GM12878 (cell line): ENCODE results near the gene IFI30. TPM values are rescaled to one million over a fixed set of nuclear protein-coding genes. Genes with fewer than 3 reads are reported as not detected.

Source experiments
- ATAC-seq: fragments of 200-7000 bp; cut with Tn5 transposase; 3 replicates; pipeline ENCODE4 v1.9.1; 2020; ENCODE audit warnings: mild to moderate bottlenecking, moderate library complexity
- BruUV-seq: library from RNA; stranded (reverse); fragments of 400-500 nt; replicated peaks from 2 replicates; lab custom pipeline; 2021; lab: Mats Ljungman, UMichigan
- CTCF ChIA-PET: fragments of 300-600 bp; sonication (Branson Sonifier 250); formaldehyde crosslinking; extraction: SDS; loops from one replicate; lab custom pipeline; 2021; ENCODE audit warnings: inconsistent platforms; lab: Yijun Ruan, JAX
- POLR2A ChIA-PET: fragments of 350-600 bp; formaldehyde crosslinking; extraction: SDS; loops from one replicate; lab custom pipeline; 2021; ENCODE audit warnings: inconsistent platforms; lab: Charles Lee
- RAD21 ChIA-PET: fragments of 300-600 bp; sonication (Branson Sonifier 250); formaldehyde crosslinking; loops from one replicate; lab custom pipeline; 2023; ENCODE audit warnings: antibody characterized with exemption; ENCODE audit not compliant: unreplicated experiment; lab: Charles Lee
- SMC1A ChIA-PET: fragments of 300-600 bp; sonication (Branson Sonifier 250); formaldehyde crosslinking; loops from one replicate; lab custom pipeline; 2023; ENCODE audit not compliant: unreplicated experiment, uncharacterized antibody; lab: Charles Lee
- DNase-seq: peaks from one replicate; pipeline ENCODE4 v3.0.0-alpha.2; 2011; ENCODE audit warnings: low read depth, low spot score
- FAIRE-seq: peaks from 3 replicates; lab custom pipeline; 2011; peaks lifted over from hg19 to GRCh38; lab: Jason Lieb, UNC
- H2AFZ ChIP-seq: 2 replicates; pipeline ENCODE4 v1.6.0; 2011; ENCODE audit warnings: low read depth, low read length, control low read depth; ENCODE audit not compliant: control insufficient read depth
- H3K27ac ChIP-seq: 2 replicates; pipeline ENCODE4 v1.5.1; 2011; ENCODE audit warnings: control low read depth; ENCODE audit not compliant: control insufficient read depth, insufficient read depth
- H3K27me3 ChIP-seq, 2 experiments: replicated peaks in 1 of 2; 2 replicates each; pipeline versions ENCODE4 v1.6.0 to v1.6.1; 2011; ENCODE audit warnings: low read length in 1 of 2; ENCODE audit not compliant: control insufficient read depth in 2 of 2, insufficient read depth in 2 of 2
- H3K36me3 ChIP-seq, 2 experiments: 2 replicates each; pipeline ENCODE4 v1.5.1; 2011; ENCODE audit warnings: low read length in 1 of 2; ENCODE audit not compliant: control insufficient read depth in 2 of 2, insufficient read depth in 2 of 2
- H3K4me1 ChIP-seq: 2 replicates; pipeline ENCODE4 v1.6.1; 2011; ENCODE audit warnings: mild to moderate bottlenecking, low read length, moderate library complexity, mixed read lengths; ENCODE audit not compliant: control insufficient read depth, insufficient read depth
- H3K4me2 ChIP-seq: 2 replicates; pipeline ENCODE4 v1.6.0; 2011; ENCODE audit warnings: control low read depth; ENCODE audit not compliant: control insufficient read depth, insufficient read depth
- H3K4me3 ChIP-seq: fragments of 200-600 bp; sonication (generic); 2 replicates; pipeline ENCODE4 v1.5.1; 2016
- H3K79me2 ChIP-seq: 2 replicates; pipeline ENCODE4 v1.6.0; 2011; ENCODE audit warnings: low read length; ENCODE audit not compliant: control insufficient read depth, insufficient read depth
- H3K9ac ChIP-seq: 2 replicates; pipeline ENCODE4 v1.8.0; 2011; ENCODE audit warnings: low read length, control low read depth, mixed read lengths; ENCODE audit not compliant: control insufficient read depth, insufficient read depth
- H3K9me3 ChIP-seq: replicated peaks from 3 replicates; pipeline ENCODE4 v1.5.1; 2011; ENCODE audit warnings: mild to moderate bottlenecking, low read length; ENCODE audit not compliant: control insufficient read depth, insufficient read depth
- H4K20me1 ChIP-seq: 2 replicates; pipeline ENCODE4 v1.6.0; 2011; ENCODE audit not compliant: control insufficient read depth, insufficient read depth
- ATF7 ChIP-seq: fragments of 450-650 bp; IDR thresholded peaks from 2 replicates; pipeline ENCODE4 v1.6.1; 2016; ENCODE audit warnings: low read depth, mild to moderate bottlenecking
- BCL11A ChIP-seq: IDR thresholded peaks from 2 replicates; pipeline ENCODE4 v1.6.1; 2011; ENCODE audit warnings: low read depth, low read length
- BRCA1 ChIP-seq: IDR thresholded peaks from 2 replicates; pipeline ENCODE4 v1.6.1; 2011; ENCODE audit warnings: low read depth, low read length, improper control_type of control experiment
- CHD4 ChIP-seq: fragments of 200-600 bp; sonication (generic); IDR thresholded peaks from 2 replicates; pipeline ENCODE4 v1.6.1; 2016; ENCODE audit warnings: mild to moderate bottlenecking
- ETV6 ChIP-seq, 2 experiments: fragments of 450-650 bp in 1 of 2; IDR thresholded peaks in 1 of 2; conservative IDR thresholded peaks in 1 of 2; 2 replicates each; pipeline ENCODE4 v1.6.1; 2014; ENCODE audit warnings: antibody characterized with exemption in 1 of 2, borderline replicate concordance in 1 of 2, low read depth in 1 of 2, mild to moderate bottlenecking in 1 of 2, moderate library complexity in 1 of 2
- HCFC1 ChIP-seq: fragments of 150-350 bp; IDR thresholded peaks from 2 replicates; pipeline ENCODE4 v1.6.1; 2014; ENCODE audit warnings: low read length
- MXI1 ChIP-seq: fragments of 150-350 bp; IDR thresholded peaks from 2 replicates; pipeline ENCODE4 v1.6.1; 2011; ENCODE audit warnings: low read depth, mild to moderate bottlenecking, inconsistent platforms, low read length, improper control_type of control experiment
- NKRF ChIP-seq: fragments of 450-650 bp; conservative IDR thresholded peaks from 2 replicates; pipeline ENCODE4 v1.6.1; 2017; ENCODE audit warnings: mild to moderate bottlenecking, moderate library complexity
- POLR2AphosphoS5 ChIP-seq: IDR thresholded peaks from 2 replicates; pipeline ENCODE4 v1.6.1; 2011; ENCODE audit warnings: mild to moderate bottlenecking, low read length, inconsistent platforms
- RBBP5 ChIP-seq: fragments of 200-600 bp; sonication (generic); conservative IDR thresholded peaks from 2 replicates; pipeline ENCODE4 v1.6.1; 2016
- SPI1 ChIP-seq: IDR thresholded peaks from 2 replicates; pipeline ENCODE4 v1.6.1; 2011; ENCODE audit warnings: low read depth, mild to moderate bottlenecking, low read length, moderate library complexity, borderline replicate concordance; ENCODE audit not compliant: insufficient read depth
- STAT1 ChIP-seq: fragments of 450-650 bp; conservative IDR thresholded peaks from 2 replicates; pipeline ENCODE4 v1.6.1; 2014; ENCODE audit warnings: antibody characterized with exemption, mild to moderate bottlenecking
- TBL1XR1 ChIP-seq: IDR thresholded peaks from 2 replicates; pipeline ENCODE4 v1.6.1; 2012; ENCODE audit warnings: low read depth, low read length, improper control_type of control experiment
- TCF12 ChIP-seq: IDR thresholded peaks from 2 replicates; pipeline ENCODE4 v1.6.1; 2011; ENCODE audit warnings: low read depth, mild to moderate bottlenecking, low read length
- ZNF207 ChIP-seq: fragments of 450-650 bp; IDR thresholded peaks from 2 replicates; pipeline ENCODE4 v1.6.1; 2014; ENCODE audit warnings: antibody characterized with exemption, mild to moderate bottlenecking, borderline replicate concordance
- ZNF687 ChIP-seq: fragments of 450-650 bp; IDR thresholded peaks from 2 replicates; pipeline ENCODE4 v1.6.1; 2017; ENCODE audit warnings: mild to moderate bottlenecking, moderate library complexity
- WGBS: methylation state at CpG from one replicate; pipeline ENCODE4 v1.1.6; 2016; ENCODE audit warnings: low lambda C conversion rate; ENCODE audit not compliant: insufficient replicate concordance, insufficient coverage; ENCODE audit errors: missing lambda C conversion rate; 5-methylcytosine and 5-hydroxymethylcytosine counted together
- in situ Hi-C: fragments of 300-500 bp; cut with MboI; formaldehyde crosslinking; loops from 9 replicates; pipeline ENCODE4 v1.14.3; 2018; ENCODE audit warnings: mixed read lengths
- intact Hi-C: fragments of 100-400 bp; cut with micrococcal nuclease; formaldehyde crosslinking; loops from one replicate; pipeline ENCODE4 v1.14.2; 2022; ENCODE audit not compliant: unreplicated experiment
- polyA plus RNA-seq, 11 experiments: library from polyadenylated mRNA; depleted of rRNA in 4 of 11; unstranded in 6 of 11; stranded (reverse) in 5 of 11; fragments of >200 nt; fragmentation: Nextera tagmentation in 4 of 11; fragmentation: Illumina TruSeq in 1 of 11; extraction: Ambion mirVana in 4 of 11; extraction: Trizol in 1 of 11; gene quantifications; 1 replicate in 1 of 11; 2 replicates in 10 of 11; pipeline versions ENCODE4 v1.2.1 to v1.2.3, GENCODE V29; 2011 to 2016; ENCODE audit warnings: inconsistent platforms in 2 of 11, missing spikeins in 2 of 11, low read depth in 1 of 11
- total RNA-seq, 4 experiments: library from RNA; depleted of rRNA in 3 of 4; stranded (reverse); fragments of >200 nt in 3 of 4; fragmentation: Illumina TruSeq in 1 of 4; extraction: Trizol in 1 of 4; gene quantifications; 2 replicates each; pipeline versions ENCODE4 v1.2.1 to v1.2.3, GENCODE V29; 2013 to 2021

The IFI30 gene
- total and polyA plus RNA-seq, 10 of the 15 experiments (the other 5 are each of a cell fraction or from before 2014, with no cell fraction given): 221 to 1,112 (median 451) TPM

GRCh38 chr19:18220632-18221275 is 47.1 kb downstream of the IFI30 start (continued):
- TF ChIP-seq NKRF: no peak
- TF ChIP-seq MXI1: no peak
- no peak for TF ChIP-seq BCL11A
- TF ChIP-seq CHD4: no peak

- ChIA-PET SMC1A (interaction anchor here (0.6 to 2.2 kb wide), 5 partner anchors 10 to 114 kb away, joined by 3 to 7 read pairs (median 3); a partner anchor contains a TSS), CTCF (interaction anchor here (0.6 to 1.6 kb wide), 5 partner anchors 12 to 105 kb away, joined by 3 to 7 read pairs (median 3); a partner anchor contains a TSS), RAD21 (no interaction called here), POLR2A (interaction anchor here (0.6 to 2.4 kb wide), 4 partner anchors 16 to 123 kb away, joined by 3 to 9 read pairs (median 6); partner anchors contain the start of gene RAB3A)
- in situ Hi-C loops (no loop called here), intact Hi-C loops (no loop called here)
- Histone ChIP-seq H3K4me2 (no peak overlapping the region), H3K27me3 (peaks cover 0 to 7% of the 10 kb centered on the region in 2 experiments; a peak in 2 of 4 replicates), H2AFZ (no peak overlapping the region), H3K79me2 (no peaks in the 10 kb centered on the region), H4K20me1 (no peaks in the 10 kb centered on the region), H3K4me3 (no peak overlapping the region), H3K9ac (no peak overlapping the region), H3K36me3 (no peaks in the 10 kb centered on the region), H3K4me1 (peaks cover 9% of the 10 kb centered on the region), H3K27ac (no peak overlapping the region), H3K9me3 (no peaks in the 10 kb centered on the region; the same call in 2 of the 3 replicates)
- no TSS peak for BruUV-seq
- DNase-seq (no peak), ATAC-seq (no peak), FAIRE-seq (no peak)
- WGBS: 30% methylated on average over 24 of the region's 25 CpGs
- TF ChIP-seq ZNF687: no peak
- no peak for TF ChIP-seq HCFC1
- TF ChIP-seq ETV6 (conservative IDR thresholded peaks at IDR 0.05 in 1 of 2, IDR thresholded peaks at IDR 0.05 in 1 of 2; ENCODE audit: borderline replicate concordance in 1 of 2, low read depth in 1 of 2): no peak
- no peak for TF ChIP-seq BRCA1
- TF ChIP-seq ATF7: no peak
- TF ChIP-seq TBL1XR1: no peak
- no peak for TF ChIP-seq STAT1
- TF ChIP-seq POLR2AphosphoS5: no peak
- TF ChIP-seq TCF12: no peak
- no peak for TF ChIP-seq SPI1
- no peak for TF ChIP-seq ZNF207
- TF ChIP-seq RBBP5: no peak
Measured at GRCh38 chr19:18221815-18222725, 48.5 kb downstream of the IFI30 start.
